PC-3 (cell line): Measurements from ENCODE around the gene CLIC4. TPM values are rescaled to one million over a fixed set of nuclear protein-coding genes. Genes with fewer than 3 reads are reported as not detected.

Experiments
- ATAC-seq: fragments of 200-7000 bp; cut with Tn5 transposase; 2 replicates; pipeline ENCODE4 v1.9.1; 2020; ENCODE audit warnings: mild to moderate bottlenecking, moderate library complexity
- BruUV-seq: library from RNA; stranded (reverse); fragments of 400-500 nt; replicated peaks from 2 replicates; lab custom pipeline; 2021; lab: Mats Ljungman, UMichigan
- CTCF ChIA-PET: fragments of 300-600 bp; sonication (Branson Sonifier 250); formaldehyde crosslinking; loops from one replicate; lab custom pipeline; 2022; ENCODE audit warnings: antibody characterized with exemption; lab: Charles Lee
- POLR2A ChIA-PET: fragments of 300-600 bp; sonication (Branson Sonifier 250); formaldehyde crosslinking; loops from one replicate; lab custom pipeline; 2022; ENCODE audit warnings: antibody characterized with exemption; ENCODE audit not compliant: unreplicated experiment; lab: Charles Lee
- DNase-seq: peaks from one replicate; pipeline ENCODE4 v3.0.0-alpha.2; 2015
- H2AFZ ChIP-seq: fragments of 300-600 bp; sonication (generic); 2 replicates; pipeline ENCODE4 v1.6.0; 2016; ENCODE audit warnings: antibody characterized with exemption, low read length
- H3F3A ChIP-seq: fragments of 300-600 bp; sonication (generic); one replicate; pipeline ENCODE4 v1.6.0; 2017; ENCODE audit warnings: antibody characterized with exemption, low read length, control low read depth, mild to moderate bottlenecking; ENCODE audit not compliant: unreplicated experiment
- H3K27ac ChIP-seq: fragments of 300-600 bp; sonication (generic); 2 replicates; pipeline ENCODE4 v1.5.1; 2016; ENCODE audit warnings: mild to moderate bottlenecking, low read length
- H3K27me3 ChIP-seq: fragments of 300-600 bp; sonication (generic); 2 replicates; pipeline ENCODE4 v1.6.1; 2016; ENCODE audit warnings: low read length, mixed read lengths
- H3K36me3 ChIP-seq: fragments of 300-600 bp; sonication (generic); 2 replicates; pipeline ENCODE4 v1.6.1; 2016; ENCODE audit warnings: low read depth, mixed run types, low read length, mixed read lengths
- H3K4me1 ChIP-seq: fragments of 300-600 bp; sonication (generic); 2 replicates; pipeline ENCODE4 v1.5.1; 2016; ENCODE audit warnings: low read length; ENCODE audit not compliant: insufficient read depth
- H3K4me2 ChIP-seq: fragments of 300-600 bp; sonication (generic); 2 replicates; pipeline ENCODE4 v1.6.0; 2016; ENCODE audit warnings: low read length
- H3K4me3 ChIP-seq: fragments of 300-600 bp; sonication (generic); 2 replicates; pipeline ENCODE4 v1.5.1; 2016; ENCODE audit warnings: mild to moderate bottlenecking, low read length, mixed read lengths
- H3K79me2 ChIP-seq: fragments of 300-600 bp; sonication (generic); 2 replicates; pipeline ENCODE4 v1.6.1; 2017; ENCODE audit warnings: low read length, mixed read lengths
- H3K9ac ChIP-seq: fragments of 300-600 bp; sonication (generic); 2 replicates; pipeline ENCODE4 v1.6.0; 2016; ENCODE audit warnings: mild to moderate bottlenecking, low read length
- H3K9me2 ChIP-seq: fragments of 300-600 bp; sonication (generic); replicated peaks from 2 replicates; pipeline ENCODE4 v1.6.1; 2016; ENCODE audit warnings: mixed run types, low read length, mixed read lengths
- H3K9me3 ChIP-seq: fragments of 300-600 bp; sonication (generic); 2 replicates; pipeline ENCODE4 v1.6.1; 2016; ENCODE audit warnings: low read length, mixed read lengths
- H4K20me1 ChIP-seq: fragments of 300-600 bp; sonication (generic); 2 replicates; pipeline ENCODE4 v1.6.1; 2016; ENCODE audit warnings: low read length, mixed read lengths
- EZH2 ChIP-seq: fragments of 300-600 bp; sonication (generic); IDR thresholded peaks from one replicate; pipeline ENCODE4 v1.6.1; 2017; ENCODE audit warnings: antibody characterized with exemption, mild to moderate bottlenecking, low read length; ENCODE audit not compliant: unreplicated experiment
- EZH2phosphoT487 ChIP-seq: fragments of 300-600 bp; sonication (generic); IDR thresholded peaks from 2 replicates; pipeline ENCODE4 v1.6.1; 2018; ENCODE audit warnings: mild to moderate bottlenecking, antibody characterized with exemption, low read length, borderline replicate concordance
- intact Hi-C: fragments of 100-400 bp; cut with micrococcal nuclease; formaldehyde crosslinking; loops from 2 replicates; pipeline ENCODE4 v1.9.0; 2023
- total RNA-seq: library from RNA; depleted of rRNA; stranded (reverse); fragments of >200 nt; gene quantifications from 2 replicates; pipeline ENCODE4 v1.2.3, GENCODE V29; 2014
- TF ChIP-seq, protein P1 (sequence below): fragments of 300-600 bp; sonication (generic); conservative IDR thresholded peaks from 2 replicates; pipeline ENCODE4 v1.5.1; 2017; ENCODE audit warnings: antibody characterized with exemption, low read depth, mild to moderate bottlenecking, low read length

The CLIC4 gene
- total RNA-seq, 1 experiment from 2014 or later: 57.6 TPM

GRCh38 chr1:24765308-24765988 is 20.2 kb downstream of the CLIC4 start:
- no peak for ATAC-seq
- no peaks in the 10 kb centered on the region for H3K9me2 ChIP-seq
- POLR2A ChIA-PET: no interaction called here
- BruUV-seq: no TSS peak
- H3K4me1 ChIP-seq: peaks cover 11% of the 10 kb centered on the region
- H3F3A ChIP-seq: no peaks in the 10 kb centered on the region
- H3K4me3 ChIP-seq: no peak overlapping the region
- DNase-seq: no peak
- no peak overlapping the region for H2AFZ ChIP-seq
- H3K27ac ChIP-seq: no peak overlapping the region
- no peaks in the 10 kb centered on the region for H4K20me1 ChIP-seq
- H3K36me3 ChIP-seq: no peaks in the 10 kb centered on the region
- H3K4me2 ChIP-seq: no peak overlapping the region
- intact Hi-C loops: no loop called here
- CTCF ChIA-PET: no interaction called here
- H3K79me2 ChIP-seq: peaks cover 59% of the 10 kb centered on the region
- no peaks in the 10 kb centered on the region for H3K9me3 ChIP-seq
- no peak overlapping the region for H3K9ac ChIP-seq
- no peaks in the 10 kb centered on the region for H3K27me3 ChIP-seq
- no peak for TF ChIP-seq EZH2phosphoT487
- TF ChIP-seq, protein P1, sequence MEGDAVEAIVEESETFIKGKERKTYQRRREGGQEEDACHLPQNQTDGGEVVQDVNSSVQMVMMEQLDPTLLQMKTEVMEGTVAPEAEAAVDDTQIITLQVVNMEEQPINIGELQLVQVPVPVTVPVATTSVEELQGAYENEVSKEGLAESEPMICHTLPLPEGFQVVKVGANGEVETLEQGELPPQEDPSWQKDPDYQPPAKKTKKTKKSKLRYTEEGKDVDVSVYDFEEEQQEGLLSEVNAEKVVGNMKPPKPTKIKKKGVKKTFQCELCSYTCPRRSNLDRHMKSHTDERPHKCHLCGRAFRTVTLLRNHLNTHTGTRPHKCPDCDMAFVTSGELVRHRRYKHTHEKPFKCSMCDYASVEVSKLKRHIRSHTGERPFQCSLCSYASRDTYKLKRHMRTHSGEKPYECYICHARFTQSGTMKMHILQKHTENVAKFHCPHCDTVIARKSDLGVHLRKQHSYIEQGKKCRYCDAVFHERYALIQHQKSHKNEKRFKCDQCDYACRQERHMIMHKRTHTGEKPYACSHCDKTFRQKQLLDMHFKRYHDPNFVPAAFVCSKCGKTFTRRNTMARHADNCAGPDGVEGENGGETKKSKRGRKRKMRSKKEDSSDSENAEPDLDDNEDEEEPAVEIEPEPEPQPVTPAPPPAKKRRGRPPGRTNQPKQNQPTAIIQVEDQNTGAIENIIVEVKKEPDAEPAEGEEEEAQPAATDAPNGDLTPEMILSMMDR: no peak
- no peak for TF ChIP-seq EZH2

DNA sequence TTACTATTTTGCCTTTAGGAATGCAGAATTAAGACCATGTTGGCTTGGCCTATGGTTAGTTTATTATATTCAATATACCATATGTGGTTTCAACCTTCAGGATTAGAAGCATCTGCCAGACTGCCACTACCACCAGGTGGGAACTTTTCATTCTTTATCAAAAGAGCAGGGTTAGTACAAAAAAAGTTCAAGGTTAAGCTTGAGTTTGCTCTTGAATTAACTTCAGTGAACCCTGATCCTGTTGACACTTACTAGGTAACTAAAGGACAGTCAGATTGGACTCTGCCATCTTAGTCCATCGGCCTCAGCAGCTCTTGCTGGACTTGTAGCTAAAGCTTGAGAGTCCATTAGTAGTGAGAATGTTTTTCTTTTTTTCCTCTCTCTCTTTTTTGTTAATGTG is 22.1 kb downstream of the CLIC4 start:
- TF ChIP-seq EZH2: no peak
- TF ChIP-seq, protein P1: no peak
- TF ChIP-seq EZH2phosphoT487: no peak
- ChIA-PET CTCF (no interaction called here), POLR2A (no interaction called here)
- intact Hi-C loops: no loop called here
- peaks cover 17% of the 10 kb centered on the region for H3K4me1 ChIP-seq
- no peak for DNase-seq
- H3K27me3 ChIP-seq: no peaks in the 10 kb centered on the region
- no peak overlapping the region for H3K27ac ChIP-seq
- H4K20me1 ChIP-seq: no peaks in the 10 kb centered on the region
- ATAC-seq: no peak
- no peak overlapping the region for H3K9ac ChIP-seq
- no peaks in the 10 kb centered on the region for H3K9me3 ChIP-seq
- H3K4me2 ChIP-seq: no peak overlapping the region
- no TSS peak for BruUV-seq
- H3K79me2 ChIP-seq: peaks cover 57% of the 10 kb centered on the region
- no peaks in the 10 kb centered on the region for H3F3A ChIP-seq
- H3K9me2 ChIP-seq: no peaks in the 10 kb centered on the region
- no peak overlapping the region for H3K4me3 ChIP-seq
- H3K36me3 ChIP-seq: no peaks in the 10 kb centered on the region
- no peak overlapping the region for H2AFZ ChIP-seq

- no peak for ATAC-seq
- H3K36me3 ChIP-seq: no peaks in the 10 kb centered on the region
Observed at GRCh38 chr1:24768873-24769605, 23.8 kb downstream of the CLIC4 start.

More at GRCh38 chr1:24768873-24769605, 23.8 kb downstream of the CLIC4 start:
- no peaks in the 10 kb centered on the region for H3F3A ChIP-seq
- no peaks in the 10 kb centered on the region for H3K9me2 ChIP-seq
- H3K27me3 ChIP-seq: no peaks in the 10 kb centered on the region
- H3K9me3 ChIP-seq: no peaks in the 10 kb centered on the region
- H3K4me1 ChIP-seq: peaks cover 17% of the 10 kb centered on the region
- CTCF ChIA-PET: interaction anchor here (0.5 to 0.6 kb wide), 2 partner anchors 24 to 128 kb away, joined by 3 to 7 read pairs; partner anchors contain the start of gene CLIC4
- no peak overlapping the region for H2AFZ ChIP-seq
- intact Hi-C loops: no loop called here
- no peak overlapping the region for H3K4me3 ChIP-seq
- POLR2A ChIA-PET: interaction anchor here (0.6 kb wide), 1 partner anchor 105 kb away, joined by 12 read pairs; no protein-coding TSS in a partner anchor
- H4K20me1 ChIP-seq: no peaks in the 10 kb centered on the region
- H3K79me2 ChIP-seq: peaks cover 56% of the 10 kb centered on the region
- no peak for DNase-seq
- no peak overlapping the region for H3K27ac ChIP-seq
- H3K9ac ChIP-seq: no peak overlapping the region
- BruUV-seq: no TSS peak
- TF ChIP-seq EZH2phosphoT487 (no peak), EZH2 (no peak)
- TF ChIP-seq, protein P1: no peak
- H3K4me2 ChIP-seq: no peak overlapping the region
